H1 (cell line): ENCODE measurements around the gene ASB1. TPM values are rescaled to one million over a fixed set of nuclear protein-coding genes. Genes with fewer than 3 reads are reported as not detected.

Experiments
- CHD7 ChIP-seq: fragments of 300-600 bp; sonication (generic); IDR thresholded peaks from 2 replicates; pipeline ENCODE4 v1.7.1; 2012; ENCODE audit warnings: low read length, moderate library complexity, mild to moderate bottlenecking, inconsistent platforms; ENCODE audit not compliant: insufficient replicate concordance
- polyA plus RNA-seq, 7 experiments: library from polyadenylated mRNA; depleted of rRNA in 3 of 7; stranded (reverse) in 5 of 7; unstranded in 2 of 7; fragments of >200 nt in 5 of 7; fragments of 200-250 nt in 2 of 7; gene quantifications; 1 replicate in 5 of 7; 2 replicates in 1 of 7; 4 replicates in 1 of 7; pipeline versions ENCODE4 v1.2.1 to v1.2.3, GENCODE V29; 2011 to 2013; ENCODE audit warnings: missing spikeins in 2 of 7, mixed read lengths in 2 of 7
- total RNA-seq: library from RNA; stranded (reverse); fragmentation: NEBNext Ultra II Directional; extraction: Animal tissue kit (Norgen Biotek cat#: 25700); gene quantifications from 2 replicates; pipeline ENCODE4 v1.2.1, GENCODE V29; 2021

Gene ASB1
- total and polyA plus RNA-seq, 2 of the 8 experiments (the other 6 are each of a cell fraction or from before 2014, with no cell fraction given), result 24.1 to 36.0 TPM

GRCh38 chr2:238488347-238488826 is 61.7 kb downstream of the ASB1 start (continued):
- no peak for TF ChIP-seq CHD7
- TF ChIP-seq, all 59 proteins: peak for 0
